ENCODE measurements around the gene TFF2. TPM values are rescaled to one million over a fixed set of nuclear protein-coding genes. Genes with fewer than 3 reads are reported as not detected.

TFF2 gene
- total RNA-seq, 1 donor from 2014 or later = not detected

- H3K27ac ChIP-seq (replicated peaks) = no peak overlapping the region
- no peak for DNase-seq
- H3K36me3 ChIP-seq = no peaks in the 10 kb centered on the region
- H3K4me1 ChIP-seq = no peaks in the 10 kb centered on the region
- H3K27me3 ChIP-seq (ENCODE audit: low read depth) = peaks cover 75% of the 10 kb centered on the region
- no peaks in the 10 kb centered on the region for H3K9me3 ChIP-seq (replicated peaks)
- H3K4me3 ChIP-seq = no peak overlapping the region
- no peak for TF ChIP-seq CTCF (IDR thresholded peaks at IDR 0.05; ENCODE audit: borderline replicate concordance)
- intact Hi-C loops (cut with micrococcal nuclease) = no loop called here
These were observed 24.2 kb upstream of the TFF2 start for GRCh38 chr21:42374864-42375499.

- Histone ChIP-seq H3K27ac (replicated peaks) (no peak overlapping the region), H3K4me3 (no peak overlapping the region), H3K9me3 (replicated peaks) (no peaks in the 10 kb centered on the region), H3K4me1 (no peaks in the 10 kb centered on the region), H3K36me3 (no peaks in the 10 kb centered on the region), H3K27me3 (ENCODE audit: low read depth) (peaks cover 80% of the 10 kb centered on the region)
- no peak for DNase-seq
- intact Hi-C loops (cut with micrococcal nuclease) = no loop called here
- TF ChIP-seq CTCF (IDR thresholded peaks at IDR 0.05; ENCODE audit: borderline replicate concordance) = no peak
These were observed 23.7 kb upstream of the TFF2 start for GRCh38 chr21:42374457-42374856.

- H3K4me1 ChIP-seq = no peaks in the 10 kb centered on the region
- intact Hi-C loops (cut with micrococcal nuclease) = no loop called here
These were observed 23.2 kb upstream of the TFF2 start for GRCh38 chr21:42373908-42374455.

GRCh38 chr21:42373196-42373907 lies 22.6 kb upstream of the TFF2 start:
- Histone ChIP-seq H3K27me3 (ENCODE audit: low read depth) (peaks cover 90% of the 10 kb centered on the region), H3K4me1 (no peaks in the 10 kb centered on the region), H3K36me3 (no peaks in the 10 kb centered on the region), H3K27ac (replicated peaks) (no peak overlapping the region), H3K4me3 (no peak overlapping the region), H3K9me3 (replicated peaks) (no peaks in the 10 kb centered on the region)
- intact Hi-C loops (cut with micrococcal nuclease) = no loop called here
- no peak for DNase-seq
- no peak for TF ChIP-seq CTCF (IDR thresholded peaks at IDR 0.05; ENCODE audit: borderline replicate concordance)

More at GRCh38 chr21:42373908-42374455, 23.2 kb upstream of the TFF2 start:
- Histone ChIP-seq H3K27ac (replicated peaks) (no peak overlapping the region), H3K36me3 (no peaks in the 10 kb centered on the region), H3K27me3 (ENCODE audit: low read depth) (peaks cover 84% of the 10 kb centered on the region), H3K4me3 (no peak overlapping the region), H3K9me3 (replicated peaks) (no peaks in the 10 kb centered on the region)
- no peak for DNase-seq
- no peak for TF ChIP-seq CTCF (IDR thresholded peaks at IDR 0.05; ENCODE audit: borderline replicate concordance)

- H3K9me3 ChIP-seq (replicated peaks) = no peaks in the 10 kb centered on the region
- H3K27me3 ChIP-seq (ENCODE audit: low read depth) = peaks cover 88% of the 10 kb centered on the region
- DNase-seq = no peak
- no peak overlapping the region for H3K4me3 ChIP-seq
- H3K27ac ChIP-seq (replicated peaks) = no peak overlapping the region
- no peaks in the 10 kb centered on the region for H3K4me1 ChIP-seq
- intact Hi-C loops (cut with micrococcal nuclease) = no loop called here
- H3K36me3 ChIP-seq = no peaks in the 10 kb centered on the region
- no peak for TF ChIP-seq CTCF (IDR thresholded peaks at IDR 0.05; ENCODE audit: borderline replicate concordance)
These were observed 20.3 kb upstream of the TFF2 start for GRCh38 chr21:42370894-42371654.

Data from left ventricle myocardium inferior (tissue), 1 donor.